PC-9 (cell line): ENCODE data around the gene BRSK1.

ENCODE experiments used
- EZH2 ChIP-seq: fragments of 200-600 bp; sonication (generic); IDR thresholded peaks from 2 replicates; pipeline ENCODE4 v1.8.0; 2017; ENCODE audit warnings: antibody characterized with exemption, low read depth
- TF ChIP-seq, protein P1 (sequence below): fragments of 200-600 bp; sonication (generic); conservative IDR thresholded peaks from 2 replicates; pipeline ENCODE4 v1.6.1; 2017; ENCODE audit warnings: mixed run types, antibody characterized with exemption, mild to moderate bottlenecking, moderate library complexity

GRCh38 chr19:55285229-55285890 lies 1.6 kb downstream of the BRSK1 start:
- TF ChIP-seq, protein P1, sequence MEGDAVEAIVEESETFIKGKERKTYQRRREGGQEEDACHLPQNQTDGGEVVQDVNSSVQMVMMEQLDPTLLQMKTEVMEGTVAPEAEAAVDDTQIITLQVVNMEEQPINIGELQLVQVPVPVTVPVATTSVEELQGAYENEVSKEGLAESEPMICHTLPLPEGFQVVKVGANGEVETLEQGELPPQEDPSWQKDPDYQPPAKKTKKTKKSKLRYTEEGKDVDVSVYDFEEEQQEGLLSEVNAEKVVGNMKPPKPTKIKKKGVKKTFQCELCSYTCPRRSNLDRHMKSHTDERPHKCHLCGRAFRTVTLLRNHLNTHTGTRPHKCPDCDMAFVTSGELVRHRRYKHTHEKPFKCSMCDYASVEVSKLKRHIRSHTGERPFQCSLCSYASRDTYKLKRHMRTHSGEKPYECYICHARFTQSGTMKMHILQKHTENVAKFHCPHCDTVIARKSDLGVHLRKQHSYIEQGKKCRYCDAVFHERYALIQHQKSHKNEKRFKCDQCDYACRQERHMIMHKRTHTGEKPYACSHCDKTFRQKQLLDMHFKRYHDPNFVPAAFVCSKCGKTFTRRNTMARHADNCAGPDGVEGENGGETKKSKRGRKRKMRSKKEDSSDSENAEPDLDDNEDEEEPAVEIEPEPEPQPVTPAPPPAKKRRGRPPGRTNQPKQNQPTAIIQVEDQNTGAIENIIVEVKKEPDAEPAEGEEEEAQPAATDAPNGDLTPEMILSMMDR = no peak
- no peak for TF ChIP-seq EZH2
